DMS79 treated with DMSO at 0.1 percent for 48 hours (cell line): ENCODE results near the gene CTIF.

Experiments used
- DNase-seq: peaks from one replicate; lab custom pipeline; 2025; lab: John Stamatoyannopoulos, UW

CTIF gene

GRCh38 chr18:48835745-48836170, 296.9 kb downstream of the CTIF start:
- DNase-seq, result no peak

- DNase-seq, result no peak
Observed at GRCh38 chr18:48836231-48836805, 297.5 kb downstream of the CTIF start.

GRCh38 chr18:48836806-48837615, 298.2 kb downstream of the CTIF start:
- DNase-seq, result no peak

GRCh38 chr18:48837676-48838075, 298.8 kb downstream of the CTIF start:
- DNase-seq, result no peak

GRCh38 chr18:48838166-48838775, 299.4 kb downstream of the CTIF start:
- DNase-seq, result no peak

- DNase-seq, result no peak
Observed at GRCh38 chr18:48838921-48839818, 300.3 kb downstream of the CTIF start.

GRCh38 chr18:48839819-48840490, 301.1 kb downstream of the CTIF start:
- no peak for DNase-seq

GRCh38 chr18:48840491-48840877, 301.7 kb downstream of the CTIF start:
- DNase-seq, result no peak

GRCh38 chr18:48841381-48842258, 302.8 kb downstream of the CTIF start:
- no peak for DNase-seq

DNA sequence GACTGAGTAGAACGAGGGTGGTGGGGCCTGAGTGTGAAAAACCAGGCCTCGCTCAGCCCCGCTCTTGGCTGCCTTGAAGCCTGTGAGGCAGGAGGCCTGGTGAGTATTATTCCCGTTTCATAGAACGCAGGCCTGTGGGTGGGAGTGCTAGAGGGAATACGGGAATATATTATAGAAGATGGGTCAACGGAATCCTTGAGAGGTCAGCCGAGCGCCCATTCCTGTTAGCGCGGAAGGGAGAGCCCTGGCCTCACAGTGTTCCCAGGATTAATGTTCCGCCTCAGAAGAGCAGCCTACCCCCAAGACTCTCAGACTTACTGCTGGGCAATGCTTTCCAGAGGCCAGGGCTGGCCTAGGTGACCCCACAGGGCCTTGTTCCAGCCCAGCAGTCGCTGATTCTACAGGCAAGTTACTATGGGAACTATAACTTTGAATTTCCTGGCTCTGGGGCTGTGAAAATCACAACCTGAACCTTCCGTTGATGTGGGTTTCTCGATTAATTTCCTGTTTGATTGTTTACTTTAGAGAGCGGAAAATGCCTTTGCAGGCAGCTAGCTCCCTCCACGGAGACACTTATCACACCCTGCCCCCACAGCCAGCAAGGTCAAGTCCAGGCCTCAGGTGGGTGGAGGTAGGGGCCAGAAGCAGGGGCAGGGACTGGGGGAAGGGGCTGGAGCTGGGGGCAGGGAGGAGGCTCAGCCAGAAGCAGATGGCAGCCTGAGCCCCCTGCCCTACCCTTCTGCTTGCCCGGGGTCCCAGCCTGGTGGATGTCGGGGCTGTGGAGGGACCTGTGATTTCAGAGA, 303.6 kb downstream of the CTIF start:
- DNase-seq, result peak; percentile 27

DNA sequence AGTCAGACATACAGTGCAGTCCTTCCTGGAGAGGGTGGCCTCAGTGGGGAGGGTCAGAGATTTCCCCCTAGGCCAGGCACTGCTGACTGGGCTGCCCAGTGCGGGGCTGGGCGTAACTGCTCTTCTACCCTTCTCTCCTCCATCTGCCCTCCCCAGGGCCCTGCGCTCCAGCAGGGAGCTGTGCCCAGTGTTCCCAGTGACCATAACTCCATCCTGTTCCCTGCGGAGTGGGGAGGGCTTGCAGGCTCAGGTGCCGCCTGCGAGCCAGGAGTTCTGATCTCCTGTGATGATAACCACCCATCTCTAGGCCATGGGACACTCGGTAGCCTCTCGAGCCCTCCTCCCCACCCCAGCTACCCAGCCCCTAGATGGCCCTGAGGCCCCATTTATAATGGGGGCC, 304.3 kb downstream of the CTIF start:
- no peak for DNase-seq

DNA sequence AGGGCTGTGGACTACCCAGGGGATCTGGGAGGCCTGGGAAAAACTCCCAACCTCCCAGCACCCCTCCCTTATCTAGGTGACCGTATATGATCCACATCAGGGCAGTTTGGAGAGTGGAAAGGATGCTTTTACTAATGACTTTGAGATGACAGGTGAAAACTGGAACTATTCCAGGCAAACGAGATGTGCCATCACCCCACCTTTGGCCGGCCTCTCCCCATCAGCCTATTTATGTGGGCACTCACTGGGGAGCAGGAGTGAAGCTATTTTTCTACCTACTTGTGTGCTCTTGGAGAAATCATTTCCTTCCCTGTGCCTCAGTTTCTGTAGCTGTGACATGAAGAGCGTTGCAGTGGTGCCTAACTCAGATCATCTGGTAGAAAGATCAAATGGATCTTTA, 304.8 kb downstream of the CTIF start:
- DNase-seq, result no peak

DNA sequence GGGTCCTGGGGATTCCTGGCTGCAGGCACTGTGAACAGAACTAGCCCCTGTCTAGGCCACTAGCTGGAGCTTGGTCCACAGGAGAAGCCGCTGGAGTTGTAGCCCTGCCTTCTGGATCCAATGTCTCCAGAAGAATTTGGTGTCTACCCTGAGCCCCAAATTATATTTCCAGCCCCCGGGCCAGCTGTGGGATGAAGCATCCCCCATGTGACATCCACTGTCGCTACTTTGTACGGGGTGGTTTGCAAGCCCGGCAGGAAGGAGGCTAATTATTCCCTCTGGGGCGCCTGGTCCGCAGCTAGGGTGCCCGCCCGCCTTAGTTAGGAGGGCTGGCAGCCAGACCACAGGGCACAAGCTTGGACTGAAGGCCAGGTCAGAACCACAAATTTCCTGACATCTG, 305.4 kb downstream of the CTIF start:
- DNase-seq, result no peak

DNA sequence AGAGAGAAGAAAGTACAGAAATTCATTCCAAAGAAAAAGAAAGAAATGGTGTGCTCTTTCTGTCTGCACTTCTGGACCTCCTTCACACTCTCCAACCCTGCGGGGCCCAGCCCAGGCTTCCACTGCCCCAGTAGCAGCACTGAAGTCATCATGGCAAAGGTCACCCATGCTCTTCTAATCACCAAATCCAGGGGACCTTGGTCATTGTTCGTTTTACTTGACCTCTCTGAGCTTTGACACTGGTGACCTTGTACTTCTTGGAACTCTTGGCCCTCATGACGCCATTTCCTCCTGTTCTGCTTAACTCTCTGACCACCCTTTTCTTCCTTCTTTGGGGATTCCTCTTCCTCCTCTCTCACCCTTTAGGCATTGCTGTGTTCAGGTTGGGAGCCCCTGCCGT, 306.3 kb downstream of the CTIF start:
- DNase-seq, result no peak

DNA sequence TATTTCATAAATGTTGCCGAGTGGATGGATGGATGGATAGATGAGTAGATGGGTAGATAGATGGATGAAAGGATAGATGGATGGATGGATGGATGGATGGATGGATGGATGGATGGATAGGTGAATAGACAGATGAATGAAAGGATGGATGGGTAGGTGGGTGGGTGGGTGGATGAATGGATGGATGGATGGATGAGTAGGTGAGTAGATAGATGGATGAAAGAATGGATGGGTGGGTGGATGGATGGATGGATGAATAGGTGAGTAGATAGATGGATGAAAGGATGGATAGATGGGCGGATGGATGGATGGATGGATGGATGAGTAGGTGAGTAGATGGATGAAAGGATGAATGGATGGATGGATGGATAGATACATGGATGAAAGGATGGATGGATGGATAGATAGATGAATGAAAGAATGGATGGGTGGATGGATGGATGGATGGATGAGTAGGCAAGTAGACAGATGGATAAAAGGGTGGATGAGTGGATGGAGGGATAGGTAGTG, 307.6 kb downstream of the CTIF start:
- DNase-seq, result no peak

DNA sequence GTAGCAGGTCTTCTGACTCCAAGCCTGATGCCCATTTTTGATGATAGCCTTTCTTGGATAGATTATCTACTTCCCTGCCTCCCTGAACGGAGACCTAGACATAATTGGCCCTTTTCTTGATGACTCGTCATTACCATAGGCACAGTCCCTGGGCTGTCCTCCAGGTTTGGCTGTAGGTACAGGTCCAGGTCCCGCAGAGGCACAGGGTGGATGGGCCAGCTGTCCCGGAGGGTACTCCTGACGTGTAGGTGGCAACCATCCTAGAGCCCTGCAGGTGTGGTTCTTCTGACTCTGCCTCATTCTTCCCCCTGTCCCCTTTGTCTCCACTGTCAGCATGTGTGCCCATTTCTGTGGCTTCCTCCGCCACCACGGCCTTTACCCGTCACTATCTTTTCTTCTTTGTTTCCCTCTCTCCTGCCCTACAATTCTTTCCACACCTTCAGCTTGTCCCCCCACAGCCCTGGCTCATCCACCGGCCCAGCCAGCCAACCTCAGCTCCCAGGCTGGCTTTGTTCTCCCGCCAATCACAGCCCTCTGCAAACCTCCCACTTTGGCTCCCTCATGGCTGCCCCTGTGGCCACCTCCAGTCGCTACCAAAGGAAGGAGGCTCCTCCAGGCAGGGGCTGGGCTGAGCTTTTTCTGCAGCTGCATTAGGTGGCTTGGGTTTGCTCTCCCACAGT, 309.1 kb downstream of the CTIF start:
- DNase-seq, result no peak

DNA sequence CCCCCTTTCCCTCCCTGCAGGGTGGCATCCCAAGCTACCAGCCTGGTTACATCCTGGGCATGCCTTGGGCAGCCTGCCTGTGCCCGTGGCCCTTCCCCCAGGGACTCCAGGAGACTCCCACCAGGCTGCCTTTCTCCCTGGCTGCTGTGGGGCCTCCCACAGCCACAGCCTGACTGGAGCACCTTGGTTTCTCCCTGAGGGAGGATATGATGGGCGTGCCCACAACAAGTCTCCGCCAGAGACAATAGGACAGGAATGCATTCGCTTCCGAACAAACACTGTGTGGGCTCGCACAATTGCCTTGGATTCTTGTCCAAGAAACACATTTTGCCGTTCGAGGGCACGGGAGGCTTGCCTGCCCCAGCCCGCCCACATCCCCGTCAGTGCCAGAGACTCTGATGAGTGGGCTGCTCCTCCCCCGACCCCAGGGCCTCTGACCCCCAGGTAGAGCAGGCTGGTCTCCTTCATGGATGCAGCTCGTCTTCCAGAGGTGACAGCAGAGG, 309.9 kb downstream of the CTIF start:
- no peak for DNase-seq

DNA sequence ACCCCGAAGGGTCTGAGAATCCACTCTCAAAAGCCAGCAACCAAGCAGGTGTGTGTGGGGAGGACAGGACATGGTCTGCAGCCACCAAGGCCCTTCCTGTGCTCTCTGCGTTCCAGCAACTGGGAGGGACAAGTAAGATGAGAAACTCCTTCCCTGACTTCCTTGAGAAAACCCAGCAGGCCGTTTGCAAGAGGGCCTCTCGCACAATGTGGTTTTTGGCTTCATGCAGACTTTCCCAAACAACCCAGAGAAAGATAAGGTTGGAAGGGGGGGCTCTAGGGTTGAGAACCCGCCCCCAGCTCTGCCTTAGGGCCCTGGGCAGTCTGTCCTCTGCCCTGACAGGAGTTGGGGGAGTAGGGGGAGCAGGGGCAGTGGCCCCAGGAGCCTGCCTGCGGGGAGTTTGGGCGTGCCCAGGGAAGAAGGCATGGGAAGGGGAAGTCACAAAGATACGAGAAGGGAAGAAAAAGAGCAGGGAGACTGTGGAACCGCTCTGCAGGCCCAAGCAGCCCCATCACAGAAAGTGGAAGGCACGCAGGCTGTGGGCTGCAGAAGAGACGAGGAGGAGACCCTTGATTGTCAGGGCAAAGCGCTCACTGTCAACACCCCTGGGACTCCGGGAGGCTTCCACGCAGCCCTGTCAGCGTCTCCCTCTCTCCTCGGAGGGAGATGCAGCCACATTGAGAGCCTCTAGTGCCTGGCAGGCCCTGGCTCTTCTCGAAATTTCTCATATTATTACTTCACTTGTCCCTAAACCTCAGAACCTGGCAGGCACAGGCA, 312.2 kb downstream of the CTIF start:
- peak; percentile 10 for DNase-seq
